ENCODE results near the gene MTG1.

Gene MTG1, protein sequence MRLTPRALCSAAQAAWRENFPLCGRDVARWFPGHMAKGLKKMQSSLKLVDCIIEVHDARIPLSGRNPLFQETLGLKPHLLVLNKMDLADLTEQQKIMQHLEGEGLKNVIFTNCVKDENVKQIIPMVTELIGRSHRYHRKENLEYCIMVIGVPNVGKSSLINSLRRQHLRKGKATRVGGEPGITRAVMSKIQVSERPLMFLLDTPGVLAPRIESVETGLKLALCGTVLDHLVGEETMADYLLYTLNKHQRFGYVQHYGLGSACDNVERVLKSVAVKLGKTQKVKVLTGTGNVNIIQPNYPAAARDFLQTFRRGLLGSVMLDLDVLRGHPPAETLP
- 11.4 to 38.4 (median 13.8) reads per million in 9 experiments for total RNA-seq

DNA sequence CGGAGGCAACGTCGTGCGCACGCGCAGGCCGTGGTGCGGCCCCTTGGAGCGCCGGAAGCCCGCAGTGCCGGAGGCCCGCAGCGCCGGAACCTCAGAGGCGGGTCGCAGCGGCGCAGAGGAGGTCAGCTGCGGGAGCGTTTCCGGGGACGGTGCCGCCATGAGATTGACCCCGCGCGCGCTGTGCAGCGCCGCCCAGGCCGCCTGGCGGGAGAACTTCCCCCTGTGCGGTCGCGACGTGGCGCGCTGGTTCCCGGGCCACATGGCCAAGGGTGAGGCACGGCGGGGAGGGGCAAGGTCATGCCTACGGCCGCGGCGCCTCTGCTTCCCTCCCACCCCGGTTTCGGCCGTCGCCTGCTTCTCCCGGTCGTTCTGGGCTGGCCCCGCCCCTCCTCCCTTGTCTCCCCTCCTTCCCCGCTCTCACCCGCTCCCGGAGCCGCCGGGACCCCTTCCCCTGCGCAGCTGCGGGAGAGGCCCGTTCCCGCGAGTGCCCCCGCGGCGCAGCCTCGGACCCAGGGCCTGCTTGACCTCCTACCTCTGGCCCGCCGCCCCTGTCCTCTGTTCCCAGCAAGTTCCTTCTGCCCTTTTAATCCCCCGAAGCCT is at the start of gene MTG1:
MTG1 (plus strand) TSS at position 94 of the 600 bp plus-strand sequence; CDS start at position 158, 64 bp downstream.
- Mint-ChIP-seq H3K27me3 (no peaks in the 10 kb centered on the region), H3K4me1 (ENCODE audit: low read depth in 2 of 2) (peaks cover 34 to 39% of the 10 kb centered on the region in 2 donors), H3K27ac (peak within 1 kb of the TSS; percentile 66 to 81), H3K4me3 (peak within 1 kb of the TSS; percentile 89 to 92), H3K9me3 (no peaks in the 10 kb centered on the region), H3K36me3 (ENCODE audit: insufficient read depth) (peaks cover 47% of the 10 kb centered on the region)
- peak; percentile 63 for ATAC-seq (replicated peaks)
- peak; percentile 86 to 90 (median 88) for DNase-seq

DNA sequence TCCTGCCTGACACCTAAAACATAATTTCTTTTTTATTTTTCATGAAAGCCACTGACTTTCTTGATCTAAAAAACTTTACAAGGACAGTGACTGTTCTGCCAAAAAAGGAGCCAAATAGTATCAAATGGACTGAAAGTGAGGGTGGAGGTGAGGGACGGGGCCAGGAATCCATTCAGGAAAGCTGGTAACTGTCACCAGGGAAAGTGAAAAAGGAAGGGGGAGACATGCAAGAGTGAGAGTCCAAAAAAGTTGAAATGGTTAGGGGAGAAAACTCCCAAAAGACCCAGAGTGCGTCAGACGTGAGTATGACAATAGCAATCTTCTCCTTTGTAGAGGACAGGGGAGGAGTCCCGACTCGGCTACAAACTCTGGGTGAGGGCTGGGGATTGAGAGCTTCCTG is 49.7 kb upstream of the MTG1 start:
- DNase-seq (no peak), ATAC-seq (replicated peaks) (no peak)
- Mint-ChIP-seq H3K4me3 (no peak overlapping the region), H3K27me3 (peaks cover 39 to 57% of the 10 kb centered on the region in 2 donors), H3K36me3 (ENCODE audit: insufficient read depth) (no peaks in the 10 kb centered on the region), H3K4me1 (ENCODE audit: low read depth in 2 of 2) (peaks cover 0 to 2% of the 10 kb centered on the region in 2 donors), H3K9me3 (no peaks in the 10 kb centered on the region), H3K27ac (no peak overlapping the region)

DNA sequence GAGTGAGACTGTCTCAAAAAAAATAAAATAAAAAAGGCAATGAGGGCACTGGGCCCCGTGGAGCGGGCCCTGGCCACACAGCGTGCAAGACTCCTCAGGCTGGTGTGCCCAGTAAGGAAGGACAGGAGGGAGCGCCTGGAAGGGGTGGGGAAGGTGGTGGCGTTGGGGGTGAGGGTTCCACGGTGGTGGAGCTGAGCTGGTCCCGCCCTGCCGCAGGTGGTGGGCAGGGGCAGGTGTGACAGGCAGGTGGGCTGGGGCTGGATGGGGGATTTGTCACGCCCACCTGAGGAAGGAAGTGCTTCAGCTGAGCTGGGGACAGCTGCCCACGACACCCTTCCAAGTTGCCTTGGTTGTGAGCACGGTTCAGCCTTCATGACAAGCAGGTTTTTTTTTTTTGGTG is 47.5 kb upstream of the MTG1 start:
- Mint-ChIP-seq H3K4me1 (ENCODE audit: low read depth in 2 of 2) (peaks cover 0 to 4% of the 10 kb centered on the region in 2 donors), H3K4me3 (no peak overlapping the region), H3K27ac (no peak overlapping the region), H3K27me3 (peaks cover 42 to 70% of the 10 kb centered on the region in 2 donors), H3K9me3 (no peaks in the 10 kb centered on the region), H3K36me3 (ENCODE audit: insufficient read depth) (no peaks in the 10 kb centered on the region)
- ATAC-seq (replicated peaks) = no peak
- no peak for DNase-seq

DNA sequence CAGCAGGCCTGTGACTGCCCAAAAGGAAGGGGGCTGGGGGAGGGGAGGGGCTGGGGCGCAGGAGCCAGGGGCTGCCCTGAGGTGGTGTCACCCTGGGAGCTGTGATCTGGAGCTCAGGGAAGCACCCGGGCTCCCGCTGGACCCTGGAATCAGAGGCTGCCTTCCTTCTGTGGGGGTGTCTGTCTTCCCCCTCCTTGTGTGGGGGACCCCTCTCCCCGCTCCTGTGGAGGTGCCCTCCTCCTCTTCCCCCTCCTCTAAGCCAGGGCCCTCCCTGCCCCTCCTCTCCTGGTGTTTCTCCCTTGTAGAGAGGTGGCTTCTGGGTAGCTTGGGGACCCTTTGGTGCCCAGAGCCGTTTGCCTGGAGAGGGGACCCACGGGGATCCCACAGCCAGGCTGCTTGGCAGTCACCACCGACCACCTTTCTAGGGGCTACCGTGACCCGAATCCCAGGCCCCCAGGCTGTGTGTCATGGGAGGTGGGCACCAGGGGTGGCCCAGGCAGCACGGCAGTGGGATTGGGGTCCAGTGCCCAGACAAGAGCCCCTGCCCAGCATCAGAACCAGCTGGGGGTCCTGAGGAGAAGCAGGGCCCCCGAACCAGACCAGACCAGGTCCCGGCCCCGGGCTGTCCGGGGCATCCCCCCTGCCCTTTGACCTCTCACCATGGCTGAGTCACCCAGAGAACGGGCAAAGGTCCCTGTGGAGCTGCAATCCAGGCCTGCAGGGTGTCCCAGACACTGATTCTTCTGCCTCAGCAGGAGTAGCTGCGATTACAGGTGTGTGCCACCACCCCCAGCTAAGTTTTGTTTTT is 46.0 kb upstream of the MTG1 start:
- H3K27me3 Mint-ChIP-seq = peaks cover 34 to 60% of the 10 kb centered on the region in 2 donors
- no peak for DNase-seq
- peaks cover 0 to 4% of the 10 kb centered on the region in 2 donors for H3K4me1 Mint-ChIP-seq (ENCODE audit: low read depth in 2 of 2)
- H3K4me3 Mint-ChIP-seq = no peak overlapping the region
- H3K36me3 Mint-ChIP-seq (ENCODE audit: insufficient read depth) = no peaks in the 10 kb centered on the region
- H3K27ac Mint-ChIP-seq = no peak overlapping the region
- H3K9me3 Mint-ChIP-seq = no peaks in the 10 kb centered on the region
- ATAC-seq (replicated peaks) = no peak

DNA sequence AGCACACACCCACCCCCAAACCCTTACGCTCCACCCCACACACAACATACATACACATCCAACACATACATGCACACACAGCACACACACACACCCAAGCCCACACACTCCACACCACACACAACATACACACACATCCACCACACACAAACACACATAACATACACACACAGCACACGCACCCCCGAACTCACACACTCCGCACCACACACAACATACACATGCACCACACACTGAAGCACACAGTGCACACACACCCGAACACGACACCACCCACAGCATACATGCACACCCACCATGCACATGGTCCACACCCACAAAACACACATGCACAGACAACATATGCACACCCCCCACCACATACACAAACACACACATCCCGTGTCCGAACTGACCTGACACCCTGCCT is 44.8 kb upstream of the MTG1 start:
- ATAC-seq (replicated peaks) = no peak
- no peaks in the 10 kb centered on the region for H3K36me3 Mint-ChIP-seq (ENCODE audit: insufficient read depth)
- peaks cover 0 to 4% of the 10 kb centered on the region in 2 donors for H3K4me1 Mint-ChIP-seq (ENCODE audit: low read depth in 2 of 2)
- DNase-seq = no peak
- no peak overlapping the region for H3K27ac Mint-ChIP-seq
- no peaks in the 10 kb centered on the region for H3K9me3 Mint-ChIP-seq
- peaks cover 28 to 48% of the 10 kb centered on the region in 2 donors for H3K27me3 Mint-ChIP-seq
- no peak overlapping the region for H3K4me3 Mint-ChIP-seq

DNA sequence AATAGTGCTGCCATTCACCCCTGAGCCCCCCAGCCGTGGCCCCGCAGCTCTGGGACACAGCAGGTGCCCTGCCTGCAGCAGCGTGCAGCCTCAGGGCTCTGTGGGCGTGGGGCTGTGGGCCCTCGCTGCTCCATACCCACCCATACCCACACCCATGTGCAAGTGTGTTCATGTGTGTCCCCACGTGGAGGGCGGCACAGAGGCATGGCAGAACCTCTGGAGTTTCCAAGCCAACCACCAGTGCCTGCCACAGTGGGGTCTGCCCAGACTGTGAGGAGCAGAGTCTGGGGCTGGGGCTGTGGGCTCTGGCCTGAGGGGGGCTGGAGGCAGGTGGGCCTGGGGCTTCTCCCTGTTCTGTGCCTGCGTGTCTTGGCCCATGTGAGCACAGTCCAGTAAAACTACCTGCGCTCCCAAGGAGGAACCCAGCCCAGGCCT is 44.4 kb upstream of the MTG1 start:
- no peaks in the 10 kb centered on the region for H3K9me3 Mint-ChIP-seq
- H3K4me3 Mint-ChIP-seq = no peak overlapping the region
- H3K4me1 Mint-ChIP-seq (ENCODE audit: low read depth in 2 of 2) = peaks cover 0 to 4% of the 10 kb centered on the region in 2 donors
- no peaks in the 10 kb centered on the region for H3K36me3 Mint-ChIP-seq (ENCODE audit: insufficient read depth)
- no peak overlapping the region for H3K27ac Mint-ChIP-seq
- no peak for ATAC-seq (replicated peaks)
- no peak for DNase-seq
- peaks cover 28 to 43% of the 10 kb centered on the region in 2 donors for H3K27me3 Mint-ChIP-seq

DNA sequence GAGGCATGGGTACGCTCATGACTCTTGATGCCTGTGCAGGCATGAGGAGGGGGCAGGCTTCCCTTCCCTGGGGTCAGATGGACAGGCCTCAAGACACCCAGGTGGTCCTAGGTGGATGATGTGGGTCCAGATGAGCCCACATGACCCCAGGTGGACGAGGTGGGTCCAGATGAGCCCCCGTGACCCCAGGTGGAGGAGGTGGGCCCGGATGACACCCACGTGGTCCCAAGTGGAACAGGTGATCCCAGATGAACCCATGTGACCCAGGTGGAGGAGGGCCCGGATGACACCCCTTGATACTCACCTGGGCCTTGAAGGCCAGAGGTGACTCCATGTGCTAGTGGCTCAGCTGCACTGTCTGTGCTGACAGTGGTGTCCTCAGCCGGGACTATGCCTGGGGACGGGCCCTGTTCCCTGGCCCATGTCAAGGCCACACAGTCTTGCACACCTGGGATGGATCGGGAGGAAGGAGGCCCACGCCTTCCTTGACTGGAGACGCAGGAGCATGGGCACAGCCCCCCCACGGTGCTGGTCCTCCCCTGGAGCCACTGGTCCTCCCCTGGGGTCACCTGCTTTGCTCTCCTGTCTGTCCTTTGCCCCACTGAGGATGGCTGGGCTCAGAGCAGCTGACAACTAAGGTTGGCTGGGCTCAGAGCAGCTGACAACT is 43.5 kb upstream of the MTG1 start:
- H3K36me3 Mint-ChIP-seq (ENCODE audit: insufficient read depth) = no peaks in the 10 kb centered on the region
- DNase-seq (no peak), ATAC-seq (replicated peaks) (no peak)
- no peak overlapping the region for H3K4me3 Mint-ChIP-seq
- H3K27me3 Mint-ChIP-seq = peaks cover 22 to 35% of the 10 kb centered on the region in 2 donors
- no peaks in the 10 kb centered on the region for H3K9me3 Mint-ChIP-seq
- H3K4me1 Mint-ChIP-seq (ENCODE audit: low read depth in 2 of 2) = peaks cover 0 to 4% of the 10 kb centered on the region in 2 donors
- H3K27ac Mint-ChIP-seq = no peak overlapping the region

DNA sequence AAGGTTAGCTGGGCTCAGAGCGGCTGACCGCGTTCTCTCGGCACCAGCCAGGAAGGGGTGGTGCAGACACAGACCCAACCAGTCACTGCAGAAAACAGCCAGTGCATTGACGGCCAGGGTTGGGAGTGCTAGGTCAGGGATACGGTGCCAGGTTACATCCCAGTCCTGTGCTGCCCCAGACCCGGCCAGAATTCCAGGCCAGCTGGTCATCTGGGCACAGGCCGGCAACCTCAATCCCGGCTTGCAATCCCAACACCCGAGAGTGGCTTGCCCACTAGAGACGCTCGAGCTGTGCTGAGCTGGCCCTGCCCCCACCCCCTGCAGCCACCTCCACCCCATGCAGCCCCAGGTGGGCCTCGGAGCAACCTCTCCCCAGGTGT is 43.0 kb upstream of the MTG1 start:
- H3K9me3 Mint-ChIP-seq = no peaks in the 10 kb centered on the region
- no peak overlapping the region for H3K4me3 Mint-ChIP-seq
- DNase-seq = no peak
- H3K27ac Mint-ChIP-seq = no peak overlapping the region
- H3K27me3 Mint-ChIP-seq = peaks cover 17 to 30% of the 10 kb centered on the region in 2 donors
- peaks cover 0 to 4% of the 10 kb centered on the region in 2 donors for H3K4me1 Mint-ChIP-seq (ENCODE audit: low read depth in 2 of 2)
- no peak for ATAC-seq (replicated peaks)
- H3K36me3 Mint-ChIP-seq (ENCODE audit: insufficient read depth) = no peaks in the 10 kb centered on the region

DNA sequence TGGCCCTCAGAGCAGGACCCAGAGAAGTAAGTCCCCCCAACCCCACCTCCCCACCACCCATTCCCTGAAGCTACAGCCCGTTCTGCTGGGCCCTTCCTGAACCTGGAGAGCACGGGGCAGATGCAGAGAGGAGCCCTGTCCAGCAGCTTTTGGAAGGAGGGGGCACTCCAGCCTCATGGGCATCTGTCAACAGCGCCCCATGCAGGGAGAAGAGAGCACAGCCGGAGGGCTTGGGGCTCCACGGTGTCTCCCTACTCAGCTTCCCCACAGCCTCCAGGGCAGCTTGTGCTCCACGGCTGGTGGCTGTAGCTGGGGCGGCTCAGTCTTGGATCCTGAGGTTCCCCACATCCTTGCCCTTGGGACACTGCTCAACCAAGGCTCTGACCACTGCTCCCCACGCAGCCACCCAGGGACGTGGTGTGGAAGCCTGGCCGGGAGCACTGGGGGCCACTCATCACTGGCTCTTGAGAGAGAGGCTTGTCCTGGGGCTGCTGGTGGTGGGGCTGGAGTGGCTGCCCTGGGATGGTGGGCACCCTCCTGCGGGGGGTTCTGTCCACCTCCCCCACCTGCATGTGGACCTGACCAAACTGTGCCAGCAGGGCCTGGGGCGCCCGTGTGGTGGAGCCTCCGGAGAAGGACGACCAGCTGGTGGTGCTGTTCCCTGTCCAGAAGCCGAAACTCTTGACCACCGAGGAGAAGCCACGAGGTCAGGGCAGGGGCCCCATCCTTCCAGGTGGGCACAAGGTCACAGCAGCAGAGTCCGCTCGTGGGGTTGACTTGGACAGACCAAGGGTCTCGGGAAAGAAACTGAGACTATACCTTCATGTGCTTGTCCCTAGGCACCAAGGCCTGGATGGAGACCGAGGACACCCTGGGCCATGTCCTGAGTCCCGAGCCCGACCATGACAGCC is 42.3 kb upstream of the MTG1 start:
- DNase-seq (no peak), ATAC-seq (replicated peaks) (no peak)
- Mint-ChIP-seq H3K36me3 (ENCODE audit: insufficient read depth) (no peaks in the 10 kb centered on the region), H3K4me3 (no peak overlapping the region), H3K27ac (no peak overlapping the region), H3K27me3 (peaks cover 9 to 23% of the 10 kb centered on the region in 2 donors), H3K9me3 (no peaks in the 10 kb centered on the region), H3K4me1 (ENCODE audit: low read depth in 2 of 2) (peaks cover 0 to 7% of the 10 kb centered on the region in 2 donors)

DNA sequence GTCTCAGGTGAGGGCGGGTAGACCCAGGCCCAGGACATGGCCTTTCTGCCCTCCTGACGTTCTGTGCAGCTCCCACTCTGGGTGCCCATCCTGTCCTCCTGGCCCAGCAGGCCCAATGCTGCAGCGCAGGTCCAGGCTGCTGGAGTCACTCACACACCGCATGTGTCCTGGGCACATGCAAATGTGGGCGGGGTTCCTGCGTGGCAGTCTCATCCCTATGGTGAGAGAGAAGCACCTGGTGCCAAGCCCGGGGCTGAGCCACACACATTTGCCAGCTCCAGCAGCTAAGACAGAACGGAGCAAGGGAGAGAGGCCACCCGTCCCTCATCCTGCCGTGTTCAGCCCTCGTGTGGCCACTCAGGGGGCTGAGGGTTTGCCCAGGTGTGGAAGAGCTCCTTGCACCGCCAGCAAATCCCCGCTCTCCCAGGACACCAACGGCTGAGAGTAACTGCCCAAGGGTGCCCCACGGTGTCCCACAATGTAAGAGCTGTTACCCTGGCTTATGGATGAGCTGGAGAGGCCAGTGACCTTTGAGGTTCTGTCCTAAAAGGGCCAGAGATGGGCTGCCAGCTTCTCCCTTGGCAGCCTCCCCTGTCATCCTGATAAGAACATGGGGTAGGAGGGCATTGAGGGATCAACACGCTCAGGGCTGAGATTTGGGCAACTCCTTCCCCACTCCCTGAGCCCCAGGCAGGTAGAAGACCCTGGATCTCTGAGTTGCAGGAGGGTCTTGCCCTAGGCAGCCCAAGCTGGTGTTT is 40.6 kb upstream of the MTG1 start:
- peaks cover 0 to 7% of the 10 kb centered on the region in 2 donors for H3K4me1 Mint-ChIP-seq (ENCODE audit: low read depth in 2 of 2)
- no peak overlapping the region for H3K4me3 Mint-ChIP-seq
- no peaks in the 10 kb centered on the region for H3K36me3 Mint-ChIP-seq (ENCODE audit: insufficient read depth)
- H3K9me3 Mint-ChIP-seq = no peaks in the 10 kb centered on the region
- H3K27me3 Mint-ChIP-seq = peaks cover 8 to 21% of the 10 kb centered on the region in 2 donors
- DNase-seq (no peak), ATAC-seq (replicated peaks) (no peak)
- H3K27ac Mint-ChIP-seq = no peak overlapping the region

DNA sequence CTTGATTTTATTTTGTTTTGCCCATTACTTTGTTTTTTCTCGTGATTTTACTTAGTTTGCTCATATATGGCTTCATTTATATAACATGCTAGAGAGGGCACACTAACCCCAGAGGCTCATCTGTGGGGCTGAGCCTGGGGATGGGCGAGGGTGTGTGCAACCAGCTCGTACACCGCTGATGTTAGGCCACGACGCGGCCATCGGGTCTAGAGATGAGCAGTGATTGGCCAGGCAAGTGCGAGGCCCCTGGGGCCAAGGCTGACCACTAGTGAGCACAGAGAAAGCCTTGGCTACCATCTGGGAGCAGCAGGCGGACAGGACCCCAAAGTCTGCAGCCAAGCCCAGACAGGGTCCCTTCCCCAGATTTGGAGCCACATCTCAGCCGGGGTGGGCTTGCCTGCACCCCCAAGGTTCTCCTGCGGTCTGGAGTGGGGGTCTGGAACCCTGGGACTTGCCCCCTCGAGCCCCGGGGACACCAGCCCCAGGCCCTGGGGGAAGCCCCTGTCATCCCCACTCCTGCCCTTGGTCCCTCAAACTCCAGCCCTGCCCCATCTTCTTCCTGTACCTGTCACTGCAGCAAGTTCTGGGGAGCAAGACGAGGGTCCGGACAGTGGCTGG is 39.9 kb upstream of the MTG1 start:
- peaks cover 4 to 14% of the 10 kb centered on the region in 2 donors for H3K27me3 Mint-ChIP-seq
- H3K9me3 Mint-ChIP-seq = no peaks in the 10 kb centered on the region
- no peaks in the 10 kb centered on the region for H3K36me3 Mint-ChIP-seq (ENCODE audit: insufficient read depth)

More for the DNA sequence above, 39.9 kb upstream of the MTG1 start:
- H3K27ac Mint-ChIP-seq = no peak overlapping the region
- no peak for ATAC-seq (replicated peaks)
- no peak for DNase-seq
- H3K4me3 Mint-ChIP-seq = no peak overlapping the region
- H3K4me1 Mint-ChIP-seq (ENCODE audit: low read depth in 2 of 2) = peaks cover 0 to 6% of the 10 kb centered on the region in 2 donors

All from effector memory CD8-positive, alpha-beta T cell (primary cell).